HG02678 (cell line): Measurements from ENCODE around the gene FN1.
"Not testable (repeated sequence)": the region's sequence is repeated elsewhere in the genome, so short reads cannot be mapped to it uniquely, and the experiment has no call there.

Experiments
- ATAC-seq: cut with Tn5 transposase; IDR thresholded peaks from one replicate; pipeline ENCODE4 v1.9.1; 2021; ENCODE audit warnings: mild to moderate bottlenecking, moderate library complexity; ENCODE audit not compliant: unreplicated experiment

Gene FN1

GRCh38 chr2:215409331-215410127, 26.3 kb downstream of the FN1 start:
- ATAC-seq, result no peak

- ATAC-seq, result not testable (repeated sequence)
Observed at GRCh38 chr2:215408441-215408840, 27.4 kb downstream of the FN1 start.

- no peak for ATAC-seq
Observed at GRCh38 chr2:215407590-215408264, 28.1 kb downstream of the FN1 start.

- ATAC-seq, result no peak
Observed at GRCh38 chr2:215407061-215407460, 28.8 kb downstream of the FN1 start.

- no peak for ATAC-seq
Observed at GRCh38 chr2:215405722-215406581, 29.9 kb downstream of the FN1 start.

GRCh38 chr2:215404348-215405012, 31.4 kb downstream of the FN1 start:
- no peak for ATAC-seq

- no peak for ATAC-seq
Observed at GRCh38 chr2:215403441-215404347, 32.2 kb downstream of the FN1 start.

GRCh38 chr2:215401896-215402379, 33.9 kb downstream of the FN1 start:
- no peak for ATAC-seq

GRCh38 chr2:215399067-215399716, 36.7 kb downstream of the FN1 start:
- no peak for ATAC-seq

- ATAC-seq, result no peak
Observed at GRCh38 chr2:215397632-215398341, 38.1 kb downstream of the FN1 start.

GRCh38 chr2:215396595-215397313, 39.1 kb downstream of the FN1 start:
- ATAC-seq, result no peak

- ATAC-seq, result no peak
Observed at GRCh38 chr2:215395687-215396460, 40.0 kb downstream of the FN1 start.

- ATAC-seq, result no peak
Observed at GRCh38 chr2:215394102-215394805, 41.6 kb downstream of the FN1 start.

GRCh38 chr2:215392687-215393270, 43.1 kb downstream of the FN1 start:
- no peak for ATAC-seq

- ATAC-seq, result no peak
Observed at GRCh38 chr2:215392164-215392563, 43.7 kb downstream of the FN1 start.

GRCh38 chr2:215391531-215391930, 44.3 kb downstream of the FN1 start:
- ATAC-seq, result no peak
